DLD1 (cell line): ENCODE measurements around the gene CHCHD1.
"Not testable (repeated sequence)": the region's sequence is repeated elsewhere in the genome, so short reads cannot be mapped to it uniquely, and the experiment has no call there.

Source experiments
- in situ Hi-C: cut with HindIII; loops from 2 replicates; pipeline ENCODE4 v1.10.0; 2017; ENCODE audit warnings: low sequenced_read_pairs

CHCHD1 gene

GRCh38 chr10:73790886-73791625 is 9.2 kb downstream of the CHCHD1 start:
- in situ Hi-C loops, result no loop called here

DNA sequence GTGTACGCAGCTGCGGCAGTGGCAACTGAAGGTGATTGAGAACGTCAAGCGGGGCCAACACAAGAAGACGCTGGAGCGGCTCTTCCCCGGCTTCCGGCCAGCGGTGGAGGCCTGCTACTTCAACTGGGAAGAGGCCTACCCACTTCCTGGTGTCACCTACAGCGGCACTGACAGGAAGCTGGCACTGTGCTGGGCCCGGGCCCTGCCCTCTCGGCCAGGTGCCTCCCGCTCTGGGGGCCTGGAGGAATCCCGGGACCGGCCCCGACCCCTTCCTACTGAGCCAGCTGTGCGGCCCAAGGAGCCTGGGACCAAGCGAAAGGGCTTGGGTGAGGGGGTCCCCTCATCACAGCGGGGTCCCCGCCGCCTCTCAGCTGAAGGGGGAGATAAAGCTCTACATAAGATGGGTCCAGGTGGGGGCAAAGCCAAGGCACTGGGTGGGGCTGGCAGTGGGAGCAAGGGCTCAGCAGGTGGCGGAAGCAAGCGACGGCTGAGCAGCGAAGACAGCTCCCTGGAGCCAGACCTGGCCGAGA is 10.1 kb downstream of the CHCHD1 start:
- in situ Hi-C loops, result no loop called here

- in situ Hi-C loops, result no loop called here
These were observed 11.6 kb downstream of the CHCHD1 start for GRCh38 chr10:73793456-73793855.

DNA sequence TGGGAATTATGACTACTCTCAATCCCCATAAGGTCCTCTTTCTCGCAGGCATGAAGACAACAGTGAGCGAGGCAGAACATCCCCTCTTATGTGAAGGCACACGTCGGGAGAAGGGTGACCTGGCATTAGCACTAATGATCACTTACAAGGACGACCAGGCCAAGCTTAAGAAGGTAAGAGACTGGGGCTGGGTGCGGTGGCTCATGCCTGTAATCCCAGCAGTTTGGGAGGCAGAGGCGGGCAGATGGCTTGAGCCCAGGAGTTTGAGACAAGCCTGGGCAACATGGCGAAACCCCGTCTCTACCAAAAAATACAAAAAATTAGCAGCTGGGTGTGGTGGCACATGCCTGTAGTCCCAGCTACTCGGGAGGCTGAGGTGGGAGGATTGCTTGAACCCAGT is 13.6 kb downstream of the CHCHD1 start:
- in situ Hi-C loops, result not testable (repeated sequence)

DNA sequence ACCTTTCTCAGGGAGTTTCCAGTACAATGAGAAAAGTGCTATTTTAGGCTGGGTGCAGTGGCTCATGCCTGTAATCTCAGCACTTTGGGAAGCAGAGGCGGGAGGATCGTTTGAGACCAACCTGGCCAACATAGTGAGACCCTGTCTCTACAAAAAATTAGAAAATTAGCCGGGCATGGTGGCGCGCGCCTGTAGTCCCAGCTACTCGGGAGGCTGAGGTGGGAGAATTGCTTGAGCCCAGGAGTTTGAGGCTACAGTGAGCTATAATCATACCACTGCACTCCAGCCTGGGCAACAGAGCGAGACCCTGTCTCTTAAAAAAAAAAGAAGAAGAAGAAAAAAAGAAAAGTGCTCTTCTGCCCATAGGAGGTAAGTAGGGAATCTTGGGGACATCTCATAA is 14.2 kb downstream of the CHCHD1 start:
- in situ Hi-C loops, result not testable (repeated sequence)

DNA sequence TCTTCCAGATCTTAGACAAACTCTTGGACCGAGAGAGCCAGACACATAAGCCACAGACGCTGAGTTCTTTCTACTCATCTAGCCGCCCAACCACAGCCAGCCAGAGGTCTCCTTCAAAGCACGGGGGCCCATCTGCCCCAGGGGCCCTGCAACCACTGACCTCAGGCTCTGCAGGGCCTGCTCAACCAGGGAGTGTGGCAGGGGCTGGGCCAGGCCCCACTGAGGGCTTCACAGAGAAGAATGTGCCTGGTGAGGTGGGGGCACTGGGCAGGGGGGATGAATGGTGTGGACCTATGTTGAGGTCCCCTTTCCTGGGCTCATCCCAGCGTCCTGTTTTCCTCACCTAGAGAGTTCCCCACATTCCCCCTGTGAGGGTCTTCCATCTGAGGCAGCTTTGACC is 14.9 kb downstream of the CHCHD1 start:
- in situ Hi-C loops, result no loop called here

GRCh38 chr10:73797324-73798025 is 15.6 kb downstream of the CHCHD1 start:
- in situ Hi-C loops, result no loop called here

DNA sequence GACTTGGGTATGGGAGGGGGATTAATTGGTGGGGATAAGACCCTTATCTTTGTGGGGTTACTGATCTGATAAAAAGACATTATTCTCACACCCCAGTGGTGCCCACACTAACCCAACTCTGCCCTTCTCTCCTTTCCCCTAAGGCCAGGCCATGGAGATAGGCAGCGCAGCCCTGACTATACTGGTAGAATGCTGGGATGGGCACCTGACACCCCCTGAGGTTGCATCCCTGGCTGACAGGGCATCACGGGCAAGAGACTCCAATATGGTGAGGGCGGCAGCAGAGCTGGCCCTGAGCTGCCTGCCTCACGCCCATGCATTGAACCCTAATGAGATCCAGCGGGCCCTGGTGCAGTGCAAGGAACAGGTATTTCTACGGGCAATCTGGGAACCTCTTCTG is 16.2 kb downstream of the CHCHD1 start:
- in situ Hi-C loops, result no loop called here

GRCh38 chr10:73798927-73799560 is 17.2 kb downstream of the CHCHD1 start:
- in situ Hi-C loops, result no loop called here

DNA sequence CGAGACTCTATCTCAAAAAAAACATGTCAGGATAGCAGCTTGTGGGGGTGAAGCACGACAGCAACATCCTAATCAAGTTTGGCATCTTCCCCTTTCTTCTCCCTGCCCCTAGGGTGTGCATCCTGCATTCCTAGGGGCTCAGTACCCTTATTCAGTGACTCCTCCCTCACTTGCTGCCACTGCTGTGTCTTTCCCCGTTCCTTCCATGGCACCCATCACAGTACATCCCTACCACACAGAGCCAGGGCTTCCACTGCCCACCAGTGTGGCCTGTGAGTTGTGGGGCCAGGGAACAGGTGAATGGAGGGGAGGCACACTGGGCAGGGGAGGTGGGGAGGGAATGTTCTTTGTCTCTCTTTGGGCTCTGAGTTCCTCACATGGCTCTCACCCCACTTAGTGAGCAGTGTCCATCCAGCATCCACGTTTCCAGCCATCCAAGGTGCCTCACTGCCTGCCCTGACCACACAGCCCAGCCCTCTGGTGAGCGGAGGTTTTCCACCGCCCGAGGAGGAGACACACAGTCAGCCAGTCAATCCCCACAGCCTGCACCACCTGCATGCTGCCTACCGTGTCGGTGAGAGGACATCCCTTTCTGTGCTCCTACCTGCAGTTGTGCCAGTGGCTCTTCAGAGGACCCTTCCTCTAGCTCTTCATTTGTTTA is 18.2 kb downstream of the CHCHD1 start:
- in situ Hi-C loops, result no loop called here

GRCh38 chr10:73800560-73801252 is 18.9 kb downstream of the CHCHD1 start:
- in situ Hi-C loops, result no loop called here

GRCh38 chr10:73801253-73801590 is 19.4 kb downstream of the CHCHD1 start:
- in situ Hi-C loops, result no loop called here

DNA sequence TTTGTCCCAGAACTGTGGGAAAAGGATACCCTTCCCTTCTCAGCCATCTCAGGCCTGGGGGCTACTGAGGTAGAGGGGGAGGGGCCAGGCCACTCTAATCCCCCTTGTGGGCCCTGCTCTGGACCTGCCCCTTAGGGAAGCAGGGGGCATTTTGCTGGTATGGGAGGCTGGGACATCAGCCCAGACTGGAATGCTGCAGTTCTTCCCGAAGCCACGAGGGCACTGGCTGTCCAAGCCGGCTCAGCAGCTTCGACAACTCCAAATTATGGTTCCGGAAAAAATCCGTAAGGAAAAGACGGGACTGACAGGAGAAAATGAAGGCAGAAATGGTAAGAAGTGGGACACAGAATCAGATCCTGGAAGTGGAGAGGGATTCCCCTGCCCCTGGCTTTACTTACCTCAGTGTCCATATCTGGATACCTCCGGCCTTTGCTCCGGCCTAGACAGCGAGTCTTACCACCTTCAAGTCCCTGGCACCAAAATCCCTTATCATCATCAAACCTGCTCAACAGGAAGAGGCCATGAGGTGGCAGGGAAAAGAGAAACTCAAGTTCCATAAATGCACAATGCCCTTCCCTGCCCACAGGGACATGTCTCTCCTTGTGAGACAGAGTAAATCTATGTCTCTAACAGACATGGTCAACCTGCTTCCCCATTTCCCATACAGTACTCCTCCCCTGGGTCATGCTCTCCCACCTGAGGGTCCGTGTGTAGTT is 20.6 kb downstream of the CHCHD1 start:
- in situ Hi-C loops, result no loop called here

- in situ Hi-C loops, result no loop called here
These were observed 21.9 kb downstream of the CHCHD1 start for GRCh38 chr10:73803680-73804286.

- in situ Hi-C loops, result no loop called here
These were observed 24.5 kb downstream of the CHCHD1 start for GRCh38 chr10:73806176-73806950.

DNA sequence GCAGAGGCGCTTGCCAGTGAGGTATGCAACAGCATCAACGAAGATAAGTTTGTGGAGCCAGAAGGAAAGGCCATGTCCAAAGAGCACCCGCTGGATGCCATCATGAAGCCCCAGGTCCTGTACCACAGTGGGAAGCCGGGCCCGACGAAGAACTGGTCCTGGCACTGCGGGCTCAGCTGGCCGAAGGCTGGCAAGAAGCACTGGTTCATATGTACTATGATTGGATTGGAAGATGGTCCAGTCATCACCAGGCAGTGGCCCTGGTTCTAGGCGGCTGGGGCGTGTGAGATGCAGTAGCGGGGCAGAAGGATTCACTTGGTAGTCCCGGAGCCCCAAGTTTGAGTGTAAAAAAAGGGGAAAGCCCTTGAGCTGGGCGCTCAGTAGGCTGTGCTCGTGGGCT is 25.6 kb downstream of the CHCHD1 start:
- in situ Hi-C loops, result no loop called here

DNA sequence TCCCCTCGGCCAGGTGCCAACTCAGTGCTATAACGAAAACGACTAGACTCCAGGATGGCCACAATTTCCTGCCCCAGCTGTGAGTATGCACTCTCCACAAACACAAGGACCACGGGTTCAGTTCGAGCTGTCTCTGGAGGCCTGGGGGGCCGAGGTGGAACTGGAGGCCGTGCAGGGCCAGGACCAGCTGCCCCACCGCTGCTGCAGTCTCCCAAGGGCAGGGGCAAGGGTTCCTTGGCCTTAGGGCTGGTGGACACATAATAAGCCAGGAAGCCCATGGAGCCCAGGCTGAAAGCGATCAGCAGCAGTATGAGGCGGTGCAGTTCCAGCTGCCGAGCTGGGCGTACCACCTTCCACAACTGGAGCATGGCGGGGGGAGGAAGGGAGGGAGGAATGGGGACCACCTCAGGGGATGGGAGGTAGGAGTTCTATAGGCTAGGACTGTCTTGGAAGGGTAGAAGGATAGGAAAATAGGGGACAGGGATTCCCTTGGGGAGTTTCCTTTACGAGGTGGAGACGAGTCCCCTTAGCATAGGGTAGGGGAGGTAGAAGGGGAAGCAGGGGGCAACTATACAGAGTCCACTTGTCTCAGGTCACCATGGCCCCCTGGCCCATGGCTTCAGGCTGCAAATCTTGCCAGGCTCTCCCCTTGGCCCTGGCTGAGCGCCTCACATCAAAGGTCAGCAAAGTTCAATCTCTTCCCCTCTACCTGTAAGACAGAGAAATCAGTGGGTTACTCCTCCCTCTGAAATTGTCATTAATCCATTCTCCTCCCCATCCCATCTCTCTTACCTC is 26.4 kb downstream of the CHCHD1 start:
- in situ Hi-C loops, result no loop called here
